K562 (cell line): ENCODE results near the gene SDC3. TPM values are rescaled to one million over a fixed set of nuclear protein-coding genes. Genes with fewer than 3 reads are reported as not detected.

Experiments used
- BDP1 ChIP-seq: IDR thresholded peaks from 3 replicates; pipeline ENCODE4 v1.6.1; 2011; ENCODE audit not compliant: insufficient read length, insufficient read depth
- CHD7 ChIP-seq: fragments of 200-600 bp; sonication (generic); IDR thresholded peaks from one replicate; pipeline ENCODE4 v1.6.1; 2012; ENCODE audit warnings: mild to moderate bottlenecking, low read depth, low read length, inconsistent platforms
- EZH2 ChIP-seq: IDR thresholded peaks from 2 replicates; pipeline ENCODE4 v1.6.1; 2012; ENCODE audit warnings: low read depth, mild to moderate bottlenecking, inconsistent platforms, low read length, borderline replicate concordance
- GABPA ChIP-seq: fragments of 200-800 bp; sonication (Bioruptor generic); conservative IDR thresholded peaks from 2 replicates; pipeline ENCODE4 v1.6.1; 2016; ENCODE audit warnings: low read depth, missing genetic modification characterization, missing compliant biosample characterization
- HDAC2 ChIP-seq: fragments of 450-650 bp; IDR thresholded peaks from 2 replicates; pipeline ENCODE4 v1.6.1; 2016; ENCODE audit warnings: mild to moderate bottlenecking
- KLF13 ChIP-seq: fragments of 450-650 bp; IDR thresholded peaks from 2 replicates; pipeline ENCODE4 v1.6.1; 2016; ENCODE audit warnings: missing genetic modification characterization, low read depth, mild to moderate bottlenecking, missing compliant biosample characterization, moderate library complexity, borderline replicate concordance
- MYNN ChIP-seq, 2 experiments: sonication (generic); formaldehyde crosslinking in 1 of 2; IDR thresholded peaks; 2 replicates each; pipeline versions ENCODE4 v1.5.0 to v1.6.1; 2016 to 2020; ENCODE audit warnings: antibody characterized with exemption in 1 of 2, missing genetic modification reagents in 1 of 2
- OTX1 ChIP-seq: fragments of 450-650 bp; formaldehyde crosslinking; IDR thresholded peaks from 2 replicates; pipeline ENCODE4 v1.4.0; 2022; ENCODE audit warnings: mild to moderate bottlenecking
- PML ChIP-seq: IDR thresholded peaks from 2 replicates; pipeline ENCODE4 v1.6.1; 2012; ENCODE audit warnings: low read length, inconsistent platforms
- RBM14 ChIP-seq: fragments of 200-400 bp; formaldehyde crosslinking; IDR thresholded peaks from 2 replicates; pipeline ENCODE4 v1.6.1; 2018; ENCODE audit warnings: low read depth, mild to moderate bottlenecking, low read length, moderate library complexity, borderline replicate concordance; ENCODE audit not compliant: insufficient read depth
- SMAD1 ChIP-seq: fragments of 150-350 bp; IDR thresholded peaks from 2 replicates; pipeline ENCODE4 v1.6.1; 2014; ENCODE audit warnings: low read length, low read depth; ENCODE audit not compliant: partially characterized antibody
- TEAD1 ChIP-seq, 2 experiments: fragments of 450-650 bp in 1 of 2; sonication (generic) in 1 of 2; formaldehyde crosslinking; IDR thresholded peaks; 2 replicates each; pipeline versions ENCODE4 v1.4.0 to v1.8.0; 2020 to 2022; ENCODE audit warnings: mild to moderate bottlenecking in 2 of 2, missing genetic modification reagents in 1 of 2
- THRAP3 ChIP-seq: fragments of 450-650 bp; IDR thresholded peaks from 2 replicates; pipeline ENCODE4 v1.6.1; 2016; ENCODE audit warnings: mild to moderate bottlenecking, inconsistent platforms, borderline replicate concordance
- THRB ChIP-seq: fragments of 450-650 bp; formaldehyde crosslinking; conservative IDR thresholded peaks from 2 replicates; pipeline ENCODE4 v1.4.0; 2022; ENCODE audit warnings: mild to moderate bottlenecking, missing genetic modification characterization
- ZC3H11A ChIP-seq: IDR thresholded peaks from 2 replicates; pipeline ENCODE4 v1.6.1; 2012; ENCODE audit warnings: low read depth, low read length, improper control_type of control experiment
- ZNF282 ChIP-seq: sonication (generic); formaldehyde crosslinking; IDR thresholded peaks from 2 replicates; pipeline ENCODE4 v1.8.1; 2023; ENCODE audit warnings: missing genetic modification reagents
- polyA plus RNA-seq, 8 experiments: library from polyadenylated mRNA; depleted of rRNA in 4 of 8; stranded (reverse) in 5 of 8; unstranded in 3 of 8; fragments of >200 nt; fragmentation: Nextera tagmentation in 2 of 8; fragmentation: Illumina TruSeq in 1 of 8; extraction: Ambion mirVana in 2 of 8; extraction: Trizol in 1 of 8; gene quantifications; 2 replicates each; pipeline versions ENCODE4 v1.2.1 to v1.2.3, GENCODE V29; 2011 to 2014; ENCODE audit warnings: inconsistent platforms in 1 of 8, missing spikeins in 1 of 8
- total RNA-seq, 7 experiments: library from RNA; depleted of rRNA in 6 of 7; stranded (reverse); fragments of >200 nt in 6 of 7; fragmentation: Illumina TruSeq in 2 of 7; extraction: Trizol in 2 of 7; gene quantifications; 2 replicates each; pipeline versions ENCODE4 v1.2.1 to v1.2.3, GENCODE V29; 2011 to 2021; ENCODE audit warnings: low replicate concordance in 1 of 7

SDC3 gene
- total and polyA plus RNA-seq, 9 of the 15 experiments (the other 6 are each of a cell fraction or from before 2014, with no cell fraction given), result 0.38 to 44.1 (median 12.1) TPM

GRCh38 chr1:30886710-30887428 is 21.7 kb downstream of the SDC3 start (continued):
- TF ChIP-seq THRAP3 (no peak), RBM14 (no peak), KLF13 (tag) (no peak), OTX1 (CRISPR knock-in tag) (no peak), HDAC2 (peak; percentile 98), PML (no peak), GABPA (no peak), MYNN (IDR thresholded peaks at IDR 0.05) (no peak), MYNN (CRISPR knock-in tag; IDR thresholded peaks at IDR 0.05) (no peak), SMAD1 (no peak), TEAD1 (CRISPR knock-in tag; IDR thresholded peaks at IDR 0.05) (peak in 1 of 2 experiments; percentile 38; a peak in 1 of 4 replicates), THRB (CRISPR knock-in tag) (no peak), BDP1 (no peak), ZC3H11A (no peak), ZNF282 (CRISPR knock-in tag) (no peak), CHD7 (no peak), EZH2 (no peak)
